GM18867 (cell line): ENCODE measurements around the gene MSI1.

Experiments
- ATAC-seq: cut with Tn5 transposase; IDR thresholded peaks from one replicate; pipeline ENCODE4 v1.9.1; 2021; ENCODE audit warnings: mild to moderate bottlenecking, moderate library complexity; ENCODE audit not compliant: unreplicated experiment

The MSI1 gene

GRCh38 chr12:120368789-120369602 lies at the start of gene MSI1:
Gene MSI1, minus strand, starts transcription at chr12:120369164. Its CDS starts 73 bp downstream, at chr12:120369091.
- no peak for ATAC-seq

DNA sequence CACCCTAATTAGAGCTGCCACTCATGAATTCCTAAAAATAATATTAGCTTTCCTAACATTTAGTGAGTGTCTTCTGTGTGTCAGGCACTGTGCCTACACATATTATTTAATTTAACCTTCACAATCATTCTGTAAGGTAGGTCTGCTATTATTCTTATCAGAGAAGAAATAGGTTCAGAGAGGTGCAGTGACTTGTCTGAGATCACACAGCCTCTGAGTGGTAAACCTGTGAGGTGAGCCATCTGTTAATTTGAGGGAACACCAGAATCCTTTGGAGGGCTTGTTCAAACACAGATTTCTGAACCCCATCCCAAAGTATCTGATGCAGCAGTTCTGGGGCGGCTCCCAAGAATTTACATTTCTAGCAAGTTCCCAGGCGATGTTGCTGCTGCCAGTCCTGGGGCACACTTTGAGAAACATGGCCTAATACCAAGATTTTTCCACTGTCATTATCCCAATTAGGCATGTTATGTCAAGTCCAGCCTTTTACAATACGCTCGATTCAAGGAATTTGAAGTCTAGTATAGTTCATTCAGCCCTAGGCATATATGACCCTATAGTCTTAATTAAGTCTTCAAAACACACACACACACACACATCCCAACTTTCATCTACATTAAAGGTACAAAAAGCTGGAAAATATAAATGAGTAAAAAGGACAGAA lies 49.1 kb upstream of the MSI1 start:
- ATAC-seq, result no peak

GRCh38 chr12:120416490-120417216 lies 47.7 kb upstream of the MSI1 start:
- no peak for ATAC-seq

- no peak for ATAC-seq
Observed at GRCh38 chr12:120413901-120414695, 45.1 kb upstream of the MSI1 start.

DNA sequence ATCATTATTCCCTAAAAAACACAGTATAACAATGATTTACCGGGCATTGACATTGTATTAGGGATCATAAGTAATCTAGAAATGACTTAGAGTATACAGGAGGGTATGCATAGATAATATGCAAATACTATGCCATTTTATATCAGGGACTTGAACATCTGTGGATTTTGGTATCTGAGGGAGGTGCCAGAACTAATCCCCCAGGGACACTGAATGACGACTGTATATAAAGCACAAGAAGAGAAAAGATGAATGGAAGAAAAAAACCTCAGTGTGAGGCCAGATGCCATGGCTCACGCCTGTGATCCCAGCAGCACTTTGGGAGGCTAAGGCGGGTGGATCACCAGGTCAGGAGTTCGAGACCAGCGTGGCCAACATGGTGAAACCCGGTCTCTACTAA lies 43.5 kb upstream of the MSI1 start:
- ATAC-seq, result no peak

GRCh38 chr12:120408771-120409170 lies 39.8 kb upstream of the MSI1 start:
- ATAC-seq, result no peak

- no peak for ATAC-seq
Observed at GRCh38 chr12:120406553-120406952, 37.6 kb upstream of the MSI1 start.

GRCh38 chr12:120406069-120406468 lies 37.1 kb upstream of the MSI1 start:
- ATAC-seq, result no peak

- ATAC-seq, result no peak
Observed at GRCh38 chr12:120404271-120404670, 35.3 kb upstream of the MSI1 start.

GRCh38 chr12:120403869-120404268 lies 34.9 kb upstream of the MSI1 start:
- no peak for ATAC-seq

- no peak for ATAC-seq
Observed at GRCh38 chr12:120402217-120402616, 33.3 kb upstream of the MSI1 start.

GRCh38 chr12:120399531-120399930 lies 30.6 kb upstream of the MSI1 start:
- ATAC-seq, result peak; percentile 48

DNA sequence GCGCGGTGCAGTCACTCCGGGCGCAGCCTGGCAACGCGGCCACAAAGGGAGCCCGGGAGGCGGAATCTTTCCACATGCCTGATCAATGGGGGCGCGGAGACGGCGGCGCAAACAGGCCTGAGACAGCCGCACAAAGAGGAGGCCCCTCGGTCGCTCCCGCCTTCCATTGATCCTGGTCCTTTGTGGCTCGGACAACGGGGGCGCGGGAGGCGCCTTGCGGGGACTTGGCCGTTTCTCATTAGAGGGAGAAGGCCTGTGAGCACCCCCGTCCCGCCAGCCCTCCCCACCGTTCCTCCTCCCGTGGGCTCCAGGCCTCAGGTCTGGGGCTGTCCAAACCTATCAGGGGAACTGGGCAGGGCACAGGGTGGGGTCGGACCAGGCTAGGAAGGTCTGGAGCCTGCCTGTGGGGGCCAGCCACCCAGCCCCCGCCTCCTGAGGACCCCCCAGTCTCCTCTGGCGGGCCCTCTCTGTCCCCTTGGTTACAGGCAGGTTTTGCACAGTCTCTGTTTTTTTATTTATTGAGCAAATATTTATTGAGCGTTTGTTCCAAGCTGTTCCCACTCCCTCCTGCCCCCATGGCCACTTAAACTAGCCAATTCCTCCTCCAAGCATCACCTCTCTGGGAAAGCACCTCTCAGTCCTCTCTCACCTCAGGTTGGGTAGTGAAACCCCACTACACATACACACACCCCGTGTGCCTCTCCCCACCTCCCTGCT lies 29.0 kb upstream of the MSI1 start:
- no peak for ATAC-seq

- no peak for ATAC-seq
Observed at GRCh38 chr12:120394483-120395367, 25.8 kb upstream of the MSI1 start.

DNA sequence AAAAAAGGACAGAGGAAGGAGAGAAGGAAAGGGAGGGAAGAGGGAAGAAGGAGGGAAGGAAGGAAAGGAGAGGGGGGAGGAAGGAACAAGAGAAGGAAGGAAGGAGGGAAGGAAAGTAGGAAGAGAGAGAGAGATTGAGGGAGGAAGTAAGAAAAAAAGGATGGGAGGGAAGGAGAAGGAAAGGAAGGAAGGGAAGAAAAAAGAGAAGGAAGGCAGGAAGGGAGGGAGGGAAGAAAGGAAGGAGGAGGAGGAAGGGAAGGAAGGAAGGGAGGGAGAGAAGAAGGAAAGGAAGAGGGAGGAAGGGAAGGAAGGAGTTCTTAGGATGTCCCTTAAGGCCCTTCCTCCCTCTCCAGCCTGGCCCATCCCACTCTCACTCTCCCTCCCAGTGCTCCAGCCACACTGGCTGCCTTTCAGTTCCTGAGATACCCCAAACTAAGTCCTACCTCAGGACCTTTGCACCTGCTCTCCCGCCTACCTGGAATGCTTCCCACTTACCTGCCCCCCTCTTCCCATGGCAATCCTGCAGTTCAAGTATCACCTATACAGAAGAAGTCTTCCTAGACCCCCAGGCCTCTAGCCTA lies 21.7 kb upstream of the MSI1 start:
- no peak for ATAC-seq

GRCh38 chr12:120388691-120389481 lies 19.9 kb upstream of the MSI1 start:
- ATAC-seq, result no peak

DNA sequence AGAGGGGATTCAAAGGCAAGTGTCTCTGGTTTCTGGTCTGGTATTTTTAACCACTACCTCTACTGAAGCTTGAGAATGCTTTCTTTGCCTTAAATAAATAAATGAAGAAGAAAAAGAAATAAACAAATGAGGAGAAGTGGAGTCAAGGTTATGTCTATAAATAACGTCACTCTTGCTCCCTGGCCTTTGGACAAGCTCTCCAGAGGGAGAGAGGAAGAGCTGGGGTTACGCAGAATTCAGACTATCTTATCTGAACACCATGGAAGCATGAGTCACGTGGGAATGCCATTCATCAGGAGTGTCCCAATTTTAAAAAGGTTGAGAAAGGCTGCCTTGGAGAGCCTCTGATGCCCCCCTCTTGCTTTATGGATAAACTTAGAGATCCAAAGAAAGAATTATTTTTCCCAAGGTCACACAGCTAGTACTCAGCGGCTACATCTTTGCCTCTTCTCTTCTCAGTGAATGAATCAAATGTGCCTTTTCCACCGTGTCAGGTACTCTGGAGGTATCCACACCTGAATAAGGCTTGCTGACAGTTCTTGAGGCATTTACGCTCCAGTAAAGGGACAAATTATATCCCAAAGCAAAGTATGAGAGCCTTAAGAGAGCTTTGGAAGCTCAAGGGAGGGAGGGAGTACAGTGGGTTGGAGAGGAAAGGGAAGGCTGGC lies 12.9 kb upstream of the MSI1 start:
- no peak for ATAC-seq

- ATAC-seq, result no peak
Observed at GRCh38 chr12:120378036-120378435, 9.1 kb upstream of the MSI1 start.
